WERI-Rb-1 (cell line): ENCODE data around the gene CSN3.

Experiments
- DNase-seq: peaks from one replicate; pipeline ENCODE4 v3.0.0-alpha.2; 2020
- H3K27ac ChIP-seq: fragments of 250-450 bp; sonication (Bioruptor Pico); 2 replicates; pipeline ENCODE4 v1.5.1; 2020; ENCODE audit warnings: mild to moderate bottlenecking, moderate library complexity
- H3K27me3 ChIP-seq: fragments of 250-450 bp; sonication (Bioruptor Pico); 2 replicates; pipeline ENCODE4 v1.5.1; 2021; ENCODE audit warnings: mild to moderate bottlenecking, low read depth, moderate library complexity; ENCODE audit not compliant: insufficient read depth, severe bottlenecking
- H3K36me3 ChIP-seq: fragments of 250-450 bp; sonication (Bioruptor Pico); 2 replicates; pipeline ENCODE4 v1.5.1; 2020; ENCODE audit warnings: mild to moderate bottlenecking, moderate library complexity
- H3K4me3 ChIP-seq: 2 replicates; pipeline ENCODE4 v1.5.1; 2011; ENCODE audit warnings: low read depth, mild to moderate bottlenecking, control low read depth, low read length
- H3K9me3 ChIP-seq: fragments of 250-450 bp; sonication (Bioruptor Pico); 2 replicates; pipeline ENCODE4 v1.5.1; 2021; ENCODE audit warnings: mild to moderate bottlenecking, moderate library complexity; ENCODE audit not compliant: severe bottlenecking
- TF ChIP-seq, protein P1 (sequence below): IDR thresholded peaks from 2 replicates; pipeline ENCODE4 v1.5.1; 2011; ENCODE audit warnings: low read depth, mild to moderate bottlenecking, control low read depth, inconsistent platforms, low read length

The CSN3 gene

DNA sequence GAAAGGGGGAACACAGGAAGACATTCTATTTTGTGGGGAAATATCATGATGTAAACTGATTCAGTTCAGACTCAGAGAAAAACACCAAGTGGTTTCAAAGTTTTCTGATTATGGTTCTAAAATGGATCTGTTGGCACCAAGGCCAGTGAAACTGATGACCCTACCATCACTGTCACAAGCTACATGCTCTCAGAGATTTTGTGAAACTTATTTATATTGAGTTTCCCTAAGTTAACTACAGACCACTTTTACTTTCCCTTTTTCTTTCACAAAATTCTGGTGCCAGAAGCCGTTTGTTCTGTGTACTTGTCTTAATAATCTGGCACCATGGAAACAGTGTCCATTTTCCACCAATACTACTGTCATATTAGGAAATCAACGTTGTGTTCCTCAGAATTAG is 48.9 kb downstream of the CSN3 start:
- no peaks in the 10 kb centered on the region for H3K27me3 ChIP-seq
- H3K9me3 ChIP-seq: no peaks in the 10 kb centered on the region
- no peak overlapping the region for H3K27ac ChIP-seq
- H3K36me3 ChIP-seq: no peaks in the 10 kb centered on the region
- TF ChIP-seq, protein P1, sequence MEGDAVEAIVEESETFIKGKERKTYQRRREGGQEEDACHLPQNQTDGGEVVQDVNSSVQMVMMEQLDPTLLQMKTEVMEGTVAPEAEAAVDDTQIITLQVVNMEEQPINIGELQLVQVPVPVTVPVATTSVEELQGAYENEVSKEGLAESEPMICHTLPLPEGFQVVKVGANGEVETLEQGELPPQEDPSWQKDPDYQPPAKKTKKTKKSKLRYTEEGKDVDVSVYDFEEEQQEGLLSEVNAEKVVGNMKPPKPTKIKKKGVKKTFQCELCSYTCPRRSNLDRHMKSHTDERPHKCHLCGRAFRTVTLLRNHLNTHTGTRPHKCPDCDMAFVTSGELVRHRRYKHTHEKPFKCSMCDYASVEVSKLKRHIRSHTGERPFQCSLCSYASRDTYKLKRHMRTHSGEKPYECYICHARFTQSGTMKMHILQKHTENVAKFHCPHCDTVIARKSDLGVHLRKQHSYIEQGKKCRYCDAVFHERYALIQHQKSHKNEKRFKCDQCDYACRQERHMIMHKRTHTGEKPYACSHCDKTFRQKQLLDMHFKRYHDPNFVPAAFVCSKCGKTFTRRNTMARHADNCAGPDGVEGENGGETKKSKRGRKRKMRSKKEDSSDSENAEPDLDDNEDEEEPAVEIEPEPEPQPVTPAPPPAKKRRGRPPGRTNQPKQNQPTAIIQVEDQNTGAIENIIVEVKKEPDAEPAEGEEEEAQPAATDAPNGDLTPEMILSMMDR: no peak
- no peak for DNase-seq
- no peak overlapping the region for H3K4me3 ChIP-seq

DNA sequence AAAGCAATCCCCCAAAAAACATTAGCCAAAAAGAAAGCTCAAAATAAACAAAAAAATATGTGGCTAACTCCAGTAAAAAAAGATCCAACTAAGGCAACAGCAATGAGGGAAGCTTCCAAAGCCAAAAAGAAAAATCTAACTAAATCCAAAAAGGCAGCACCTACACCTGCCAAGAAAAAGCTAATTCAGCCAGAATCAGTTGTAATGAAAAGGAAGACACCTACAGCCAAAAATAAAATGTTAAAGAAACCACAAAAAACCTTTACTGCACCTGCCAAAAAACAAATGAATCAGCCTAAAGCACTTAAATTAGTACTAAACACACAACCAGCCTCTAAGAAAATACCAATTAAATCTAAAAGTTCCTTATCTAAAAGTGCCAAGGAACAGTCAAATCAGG is 55.2 kb downstream of the CSN3 start:
- Histone ChIP-seq H3K27me3 (no peaks in the 10 kb centered on the region), H3K27ac (no peak overlapping the region), H3K4me3 (no peak overlapping the region), H3K36me3 (no peaks in the 10 kb centered on the region), H3K9me3 (no peaks in the 10 kb centered on the region)
- TF ChIP-seq, protein P1: no peak
- no peak for DNase-seq

DNA sequence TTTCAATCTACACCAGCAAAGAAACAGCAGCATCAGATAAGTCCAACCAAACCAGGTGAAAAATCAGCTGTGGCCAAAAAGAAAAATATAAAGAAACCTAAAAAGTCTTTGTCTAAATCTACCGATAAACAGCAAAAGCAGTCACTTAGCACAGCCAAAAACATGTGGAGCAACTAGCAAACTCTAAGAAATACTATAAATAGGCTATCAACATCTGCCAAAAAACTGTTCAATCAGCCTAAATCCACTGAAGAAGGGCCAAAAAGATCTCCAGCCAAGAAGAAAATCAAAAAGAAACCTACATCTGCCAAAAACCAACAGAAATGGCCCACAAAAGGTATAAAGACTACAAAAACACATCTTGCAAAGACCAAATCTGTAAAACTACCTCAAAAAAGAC is 55.7 kb downstream of the CSN3 start:
- no peak for DNase-seq
- Histone ChIP-seq H3K27me3 (no peaks in the 10 kb centered on the region), H3K9me3 (no peaks in the 10 kb centered on the region), H3K36me3 (no peaks in the 10 kb centered on the region), H3K4me3 (no peak overlapping the region), H3K27ac (no peak overlapping the region)
- TF ChIP-seq, protein P1: no peak

DNA sequence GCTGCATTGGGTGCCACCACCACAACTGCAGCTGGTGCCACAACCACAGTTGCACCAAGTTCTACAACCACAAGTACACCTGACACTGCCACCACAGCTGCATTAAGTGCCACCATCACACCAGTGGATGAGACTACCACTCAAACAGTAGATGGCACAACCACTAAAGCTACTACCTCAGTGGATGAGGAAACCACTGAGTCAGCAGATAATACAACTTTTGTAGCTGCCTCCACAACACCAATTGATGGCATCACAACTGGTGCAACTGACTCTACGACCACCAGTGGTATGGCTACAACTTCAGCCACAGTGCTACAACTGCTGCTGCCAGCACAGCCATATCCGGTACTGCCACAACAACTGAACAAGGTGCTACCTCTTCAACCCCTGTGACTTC is 57.2 kb downstream of the CSN3 start:
- Histone ChIP-seq H3K36me3 (no peaks in the 10 kb centered on the region), H3K27ac (no peak overlapping the region), H3K4me3 (no peak overlapping the region), H3K27me3 (no peaks in the 10 kb centered on the region), H3K9me3 (no peaks in the 10 kb centered on the region)
- no peak for DNase-seq
- TF ChIP-seq, protein P1: no peak

DNA sequence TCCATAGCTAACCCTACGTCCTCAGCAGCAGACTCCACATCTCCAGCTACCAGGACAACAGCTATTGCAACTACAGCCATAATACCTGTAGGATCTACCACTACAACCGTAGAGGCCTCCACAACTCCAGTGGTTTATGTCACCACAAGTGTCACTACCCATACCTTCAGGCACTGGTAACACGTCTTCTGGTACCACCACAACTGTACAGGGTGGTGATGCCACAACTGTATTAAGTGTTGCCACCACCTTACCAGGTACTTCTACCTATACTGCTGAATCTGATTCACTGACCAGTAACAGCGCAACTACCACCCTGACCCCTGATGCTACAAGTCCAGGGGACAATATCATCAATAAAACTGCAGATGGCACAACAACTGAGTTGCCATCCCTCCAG is 57.8 kb downstream of the CSN3 start:
- TF ChIP-seq, protein P1: no peak
- Histone ChIP-seq H3K27me3 (no peaks in the 10 kb centered on the region), H3K27ac (no peak overlapping the region), H3K36me3 (no peaks in the 10 kb centered on the region), H3K9me3 (no peaks in the 10 kb centered on the region), H3K4me3 (no peak overlapping the region)
- DNase-seq: no peak
